ENCODE data around the gene MEX3B. TPM values are rescaled to one million over a fixed set of nuclear protein-coding genes. Genes with fewer than 3 reads are reported as not detected.
"Not testable (repeated sequence)": the region's sequence is repeated elsewhere in the genome, so short reads cannot be mapped to it uniquely, and the experiment has no call there.

Gene MEX3B
- total and polyA plus RNA-seq, 3 experiments from 2014 or later, result 0.60 to 0.61 TPM; not detected in 1

DNA sequence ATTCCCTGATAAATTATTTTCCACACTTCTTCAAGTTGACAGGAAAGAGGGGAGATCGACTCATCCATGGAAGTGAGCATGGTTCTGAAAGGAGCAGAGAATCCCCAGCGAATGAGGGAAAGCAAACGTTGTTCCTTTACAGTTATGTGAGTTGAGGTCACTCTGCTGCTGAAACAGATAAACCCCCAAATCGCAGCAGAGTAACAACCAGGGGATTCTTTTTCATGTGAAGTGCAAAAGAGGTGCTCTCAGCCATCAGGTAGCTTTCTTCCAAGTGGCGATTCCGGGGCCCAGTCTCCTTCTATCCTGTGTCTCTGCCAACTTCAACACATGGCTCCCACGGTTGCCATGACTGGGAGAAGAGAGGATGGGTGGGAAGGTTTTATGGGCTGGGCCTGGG is 28.2 kb downstream of the MEX3B start:
- H3K27ac Mint-ChIP-seq, result no peak overlapping the region
- Histone ChIP-seq H3K36me3 (ENCODE audit: insufficient read depth, low read length) (no peaks in the 10 kb centered on the region), H3K9me3 (ENCODE audit: low read length) (no peaks in the 10 kb centered on the region), H3K27ac (ENCODE audit: low read depth, low read length) (no peak overlapping the region), H3K27me3 (ENCODE audit: insufficient read depth, low read length, poor library complexity, severe bottlenecking) (no peaks in the 10 kb centered on the region), H3K4me3 (ENCODE audit: low read length) (no peak overlapping the region), H3K4me1 (ENCODE audit: insufficient read depth, low read length) (no peaks in the 10 kb centered on the region)
- no peaks in the 10 kb centered on the region for H3K36me3 Mint-ChIP-seq
- H3K4me3 Mint-ChIP-seq, result no peak overlapping the region
- POLR2A ChIA-PET, result no interaction called here
- H3K4me1 Mint-ChIP-seq, result no peaks in the 10 kb centered on the region
- no peak for DNase-seq
- no peaks in the 10 kb centered on the region for H3K9me3 Mint-ChIP-seq
- CTCF ChIA-PET, result no interaction called here
- H3K27me3 Mint-ChIP-seq, result peaks cover 9 to 33% of the 10 kb centered on the region in 2 donors

DNA sequence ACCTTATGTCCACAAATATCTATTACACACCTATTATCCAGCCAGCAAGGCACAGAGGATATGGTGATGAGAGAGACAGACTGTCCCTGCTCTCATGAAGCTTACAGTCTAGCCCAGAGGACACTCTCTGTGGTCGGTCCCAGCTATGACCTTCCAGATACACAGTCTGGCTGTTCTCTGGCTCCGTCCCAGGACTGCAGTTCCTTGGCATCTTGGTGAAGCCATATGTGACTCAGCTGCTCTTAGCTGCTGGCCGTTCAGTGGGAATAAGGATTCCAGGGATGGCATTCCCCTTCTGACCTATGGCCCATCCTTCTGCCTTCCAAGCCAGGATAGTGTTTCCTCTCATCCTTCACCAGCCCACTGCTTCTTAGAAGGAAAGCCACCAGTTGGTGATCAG is 30.8 kb downstream of the MEX3B start:
- H3K9me3 Mint-ChIP-seq, result no peaks in the 10 kb centered on the region
- H3K27ac Mint-ChIP-seq, result no peak overlapping the region
- H3K4me1 ChIP-seq (ENCODE audit: insufficient read depth, low read length), result no peaks in the 10 kb centered on the region
- no peak overlapping the region for H3K27ac ChIP-seq (ENCODE audit: low read depth, low read length)
- CTCF ChIA-PET, result no interaction called here
- no peaks in the 10 kb centered on the region for H3K36me3 Mint-ChIP-seq
- peaks cover 12 to 35% of the 10 kb centered on the region in 2 donors for H3K27me3 Mint-ChIP-seq
- no peaks in the 10 kb centered on the region for H3K36me3 ChIP-seq (ENCODE audit: insufficient read depth, low read length)
- no peaks in the 10 kb centered on the region for H3K9me3 ChIP-seq (ENCODE audit: low read length)
- H3K4me3 ChIP-seq (ENCODE audit: low read length), result no peak overlapping the region
- H3K4me3 Mint-ChIP-seq, result no peak overlapping the region
- no peak for DNase-seq
- H3K4me1 Mint-ChIP-seq, result no peaks in the 10 kb centered on the region
- POLR2A ChIA-PET, result no interaction called here
- no peaks in the 10 kb centered on the region for H3K27me3 ChIP-seq (ENCODE audit: insufficient read depth, low read length, poor library complexity, severe bottlenecking)

DNA sequence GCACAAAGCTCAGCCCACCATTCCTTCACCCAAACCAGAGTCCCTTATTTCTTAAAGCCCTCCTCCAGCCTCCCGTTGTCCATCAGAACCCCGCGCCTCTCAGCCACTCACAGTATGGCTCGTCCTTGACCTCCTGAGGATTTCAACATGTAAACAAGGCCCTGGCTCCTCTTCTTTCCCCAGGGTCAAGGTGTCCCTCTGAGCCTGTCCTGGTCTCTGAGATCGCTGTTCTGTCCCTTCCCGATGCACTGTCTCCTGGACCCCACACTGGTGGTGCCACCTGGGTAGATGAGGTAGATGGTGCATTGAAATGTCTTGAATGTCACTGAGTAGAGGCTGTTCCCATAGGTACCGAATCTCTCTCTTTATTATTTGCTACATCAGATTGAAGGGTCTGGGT is 32.9 kb downstream of the MEX3B start:
- Histone ChIP-seq H3K27ac (ENCODE audit: low read depth, low read length) (no peak overlapping the region), H3K36me3 (ENCODE audit: insufficient read depth, low read length) (no peaks in the 10 kb centered on the region), H3K9me3 (ENCODE audit: low read length) (no peaks in the 10 kb centered on the region), H3K4me3 (ENCODE audit: low read length) (no peak overlapping the region), H3K4me1 (ENCODE audit: insufficient read depth, low read length) (no peaks in the 10 kb centered on the region), H3K27me3 (ENCODE audit: insufficient read depth, low read length, poor library complexity, severe bottlenecking) (no peaks in the 10 kb centered on the region)
- ChIA-PET POLR2A (no interaction called here), CTCF (no interaction called here)
- no peaks in the 10 kb centered on the region for H3K4me1 Mint-ChIP-seq
- no peaks in the 10 kb centered on the region for H3K9me3 Mint-ChIP-seq
- no peak overlapping the region for H3K4me3 Mint-ChIP-seq
- no peak overlapping the region for H3K27ac Mint-ChIP-seq
- H3K36me3 Mint-ChIP-seq, result no peaks in the 10 kb centered on the region
- no peak for DNase-seq
- H3K27me3 Mint-ChIP-seq, result peaks cover 13 to 39% of the 10 kb centered on the region in 2 donors

DNA sequence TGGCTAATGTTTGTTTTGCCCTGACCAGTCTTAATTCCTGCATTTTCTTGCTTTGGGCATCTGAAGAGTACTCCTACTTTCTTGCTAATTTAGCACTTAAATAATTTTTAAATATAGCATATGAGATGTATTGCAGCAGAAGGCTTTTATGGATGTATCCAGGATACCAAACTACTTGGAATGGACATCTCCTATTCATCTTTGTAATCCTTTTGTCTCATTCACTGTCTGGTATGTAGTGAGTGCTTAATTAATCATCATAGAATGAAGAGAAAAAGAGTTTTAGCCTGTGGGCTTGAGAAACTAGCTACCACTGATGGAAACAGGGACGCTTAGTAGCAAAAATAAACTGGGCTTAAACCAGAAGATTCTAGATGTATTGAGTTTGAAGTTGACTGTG is 40.6 kb downstream of the MEX3B start:
- no peaks in the 10 kb centered on the region for H3K27me3 ChIP-seq (ENCODE audit: insufficient read depth, low read length, poor library complexity, severe bottlenecking)
- Mint-ChIP-seq H3K4me3 (no peak overlapping the region), H3K27ac (no peak overlapping the region), H3K27me3 (peaks cover 3 to 9% of the 10 kb centered on the region in 2 donors), H3K9me3 (peaks cover 0 to 6% (median 0%) of the 10 kb centered on the region in 5 donors), H3K4me1 (no peaks in the 10 kb centered on the region), H3K36me3 (no peaks in the 10 kb centered on the region)
- POLR2A ChIA-PET, result no interaction called here
- no peak for DNase-seq
- H3K9me3 ChIP-seq (ENCODE audit: low read length), result no peaks in the 10 kb centered on the region
- H3K27ac ChIP-seq (ENCODE audit: low read depth, low read length), result no peak overlapping the region
- no peak overlapping the region for H3K4me3 ChIP-seq (ENCODE audit: low read length)
- H3K36me3 ChIP-seq (ENCODE audit: insufficient read depth, low read length), result no peaks in the 10 kb centered on the region
- CTCF ChIA-PET, result no interaction called here
- no peaks in the 10 kb centered on the region for H3K4me1 ChIP-seq (ENCODE audit: insufficient read depth, low read length)

DNA sequence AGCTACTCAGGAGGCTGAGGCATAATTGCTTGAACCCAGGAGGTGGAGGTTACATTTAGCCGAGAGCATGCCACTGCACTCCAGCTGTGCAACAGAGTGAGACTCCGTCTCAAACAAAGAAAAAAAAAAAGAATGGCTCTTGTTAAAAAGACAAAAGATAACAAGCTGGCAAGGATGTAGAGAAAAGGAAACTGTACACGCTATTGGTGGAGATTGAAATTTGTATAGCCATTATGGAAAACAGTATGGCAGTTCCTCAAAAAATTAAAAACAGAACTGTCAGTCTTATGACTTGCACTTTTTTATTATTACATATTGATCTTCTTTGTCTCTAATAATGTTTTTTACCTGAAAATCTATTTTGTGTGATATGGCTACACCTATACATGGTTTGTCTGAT is 41.9 kb downstream of the MEX3B start:
- Mint-ChIP-seq H3K36me3 (no peaks in the 10 kb centered on the region), H3K4me3 (no peak overlapping the region), H3K4me1 (no peaks in the 10 kb centered on the region), H3K9me3 (peaks cover 0 to 6% (median 0%) of the 10 kb centered on the region in 5 donors), H3K27ac (no peak overlapping the region), H3K27me3 (peaks cover 0 to 2% of the 10 kb centered on the region in 2 donors)
- no peaks in the 10 kb centered on the region for H3K4me1 ChIP-seq (ENCODE audit: insufficient read depth, low read length)
- no peaks in the 10 kb centered on the region for H3K27me3 ChIP-seq (ENCODE audit: insufficient read depth, low read length, poor library complexity, severe bottlenecking)
- H3K4me3 ChIP-seq (ENCODE audit: low read length), result no peak overlapping the region
- DNase-seq, result no peak
- no peak overlapping the region for H3K27ac ChIP-seq (ENCODE audit: low read depth, low read length)
- H3K36me3 ChIP-seq (ENCODE audit: insufficient read depth, low read length), result no peaks in the 10 kb centered on the region
- ChIA-PET POLR2A (no interaction called here), CTCF (no interaction called here)
- H3K9me3 ChIP-seq (ENCODE audit: low read length), result no peaks in the 10 kb centered on the region

DNA sequence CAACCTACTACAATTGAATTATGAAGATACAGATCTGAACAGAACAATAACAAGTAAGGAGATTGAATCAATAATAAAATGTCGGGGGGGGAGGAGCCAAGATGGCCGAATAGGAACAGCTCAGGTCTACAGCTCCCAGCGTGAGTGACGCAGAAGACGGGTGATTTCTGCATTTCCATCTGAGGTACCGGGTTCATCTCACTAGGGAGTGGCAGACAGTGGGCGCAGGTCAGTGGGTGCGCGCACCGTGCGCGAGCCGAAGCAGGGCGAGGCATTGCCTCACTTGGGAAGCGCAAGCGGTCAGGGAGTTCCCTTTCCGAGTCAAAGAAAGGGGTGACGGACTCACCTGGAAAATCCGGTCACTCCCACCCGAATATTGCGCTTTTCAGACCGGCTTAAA is 50.7 kb downstream of the MEX3B start:
- H3K27ac Mint-ChIP-seq; H3K36me3 ChIP-seq (ENCODE audit: insufficient read depth, low read length); CTCF ChIA-PET; H3K4me1 ChIP-seq (ENCODE audit: insufficient read depth, low read length); H3K27me3 ChIP-seq (ENCODE audit: insufficient read depth, low read length, poor library complexity, severe bottlenecking); H3K4me3 ChIP-seq (ENCODE audit: low read length); H3K9me3 ChIP-seq (ENCODE audit: low read length); H3K4me1 Mint-ChIP-seq; POLR2A ChIA-PET; H3K36me3 Mint-ChIP-seq; H3K27ac ChIP-seq (ENCODE audit: low read depth, low read length): not testable (repeated sequence)
- Mint-ChIP-seq H3K9me3 (peaks cover 13 to 25% (median 18%) of the 10 kb centered on the region in 5 donors), H3K27me3 (peaks cover 7 to 12% of the 10 kb centered on the region in 2 donors), H3K4me3 (peak overlapping the region in 5 of 7 donors; percentile 19 to 55 (median 44))
- peak in 1 of 5 donors; percentile 2 for DNase-seq

DNA sequence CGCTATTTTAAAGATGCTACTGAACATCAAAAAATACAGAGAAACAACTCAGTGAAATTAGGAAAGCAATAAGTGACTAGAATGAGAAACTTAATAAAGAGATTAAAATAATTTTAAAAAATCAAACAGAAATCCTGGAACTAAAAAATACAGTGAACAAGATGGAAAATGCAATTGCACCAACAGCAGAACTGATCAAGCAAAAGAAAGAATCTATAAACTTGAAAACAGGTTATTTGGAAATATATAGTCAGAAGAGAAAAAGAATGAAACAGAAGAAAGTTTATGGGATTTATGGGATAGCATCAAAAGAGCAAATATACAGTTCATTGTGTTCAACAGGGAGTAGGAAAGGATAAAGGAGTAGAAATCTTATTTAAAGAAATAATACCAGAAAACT is 53.3 kb downstream of the MEX3B start:
- H3K4me1 ChIP-seq (ENCODE audit: insufficient read depth, low read length), result no peaks in the 10 kb centered on the region
- H3K36me3 Mint-ChIP-seq, result no peaks in the 10 kb centered on the region
- no peak overlapping the region for H3K4me3 ChIP-seq (ENCODE audit: low read length)
- H3K36me3 ChIP-seq (ENCODE audit: insufficient read depth, low read length), result no peaks in the 10 kb centered on the region
- H3K9me3 Mint-ChIP-seq, result peaks cover 18 to 28% (median 19%) of the 10 kb centered on the region in 5 donors
- no peaks in the 10 kb centered on the region for H3K27me3 ChIP-seq (ENCODE audit: insufficient read depth, low read length, poor library complexity, severe bottlenecking)
- ChIA-PET POLR2A (no interaction called here), CTCF (no interaction called here)
- peaks cover 3% of the 10 kb centered on the region for H3K9me3 ChIP-seq (ENCODE audit: low read length)
- H3K27me3 Mint-ChIP-seq, result peaks cover 12 to 18% of the 10 kb centered on the region in 2 donors
- no peak overlapping the region for H3K27ac ChIP-seq (ENCODE audit: low read depth, low read length)
- no peak for DNase-seq
- no peaks in the 10 kb centered on the region for H3K4me1 Mint-ChIP-seq
- H3K4me3 Mint-ChIP-seq, result no peak overlapping the region
- H3K27ac Mint-ChIP-seq, result no peak overlapping the region

Other genes with a start within 250 kb of the MEX3B start
- gene EFL1, start 216.7 kb upstream of the MEX3B start, total RNA-seq, result 10 to 100 TPM; 22.1 to 22.2 TPM
- 18.3 TPM for gene EFL1, start 216.7 kb upstream of the MEX3B start, polyA plus RNA-seq
- 1 to 10 TPM in 1 of 2 experiments, under 1 TPM in 1; 0.97 to 1.6 TPM for gene SAXO2, start 216.8 kb upstream of the MEX3B start, total RNA-seq
- gene SAXO2, start 216.8 kb upstream of the MEX3B start, polyA plus RNA-seq, result 1.9 TPM

Data from CD8-positive, alpha-beta memory T cell (primary cell).